Mesodermal cell (in vitro differentiated cells): ENCODE results near the gene FBXO3. TPM values are rescaled to one million over a fixed set of nuclear protein-coding genes. Genes with fewer than 3 reads are reported as not detected.
A peak's percentile ranks its signal among the peaks of the same experiment; 100 is the strongest.
"Not testable (repeated sequence)": the region's sequence is repeated elsewhere in the genome, so short reads cannot be mapped to it uniquely, and the experiment has no call there.

Source experiments
- H3K27ac ChIP-seq: 2 replicates; pipeline ENCODE4 v1.7.0; 2013; ENCODE audit warnings: mild to moderate bottlenecking, low read depth, low read length, moderate library complexity; ENCODE audit not compliant: severe bottlenecking
- H3K36me3 ChIP-seq: 2 replicates; pipeline ENCODE4 v1.7.1; 2013; ENCODE audit warnings: mild to moderate bottlenecking, low read length, moderate library complexity; ENCODE audit not compliant: control insufficient read depth, insufficient read depth
- H3K4me1 ChIP-seq: one replicate; pipeline ENCODE4 v1.7.1; 2013; ENCODE audit warnings: mild to moderate bottlenecking, low read length; ENCODE audit not compliant: insufficient read depth, control insufficient read depth, poor library complexity, severe bottlenecking
- H3K4me3 ChIP-seq: 2 replicates; pipeline ENCODE4 v1.7.0; 2013; ENCODE audit warnings: low read length, control low read depth, mild to moderate bottlenecking; ENCODE audit not compliant: insufficient read depth, poor library complexity, severe bottlenecking; ENCODE audit errors: extremely low read depth
- H3K9me3 ChIP-seq: 2 replicates; pipeline ENCODE4 v1.7.1; 2013; ENCODE audit warnings: mild to moderate bottlenecking, low read length, moderate library complexity; ENCODE audit not compliant: control insufficient read depth
- WGBS, 2 experiments: methylation state at CpG; one replicate each; pipeline ENCODE4 v1.1.5; 2013; ENCODE audit warnings: missing lambda C conversion rate in 2 of 2; ENCODE audit not compliant: insufficient coverage in 2 of 2; 5-methylcytosine and 5-hydroxymethylcytosine counted together
- polyA plus RNA-seq, 2 experiments: library from polyadenylated mRNA; stranded (reverse); fragments of 50-300 nt; gene quantifications; one replicate each; pipeline ENCODE4 v1.2.3, GENCODE V29; 2013

The FBXO3 gene, protein sequence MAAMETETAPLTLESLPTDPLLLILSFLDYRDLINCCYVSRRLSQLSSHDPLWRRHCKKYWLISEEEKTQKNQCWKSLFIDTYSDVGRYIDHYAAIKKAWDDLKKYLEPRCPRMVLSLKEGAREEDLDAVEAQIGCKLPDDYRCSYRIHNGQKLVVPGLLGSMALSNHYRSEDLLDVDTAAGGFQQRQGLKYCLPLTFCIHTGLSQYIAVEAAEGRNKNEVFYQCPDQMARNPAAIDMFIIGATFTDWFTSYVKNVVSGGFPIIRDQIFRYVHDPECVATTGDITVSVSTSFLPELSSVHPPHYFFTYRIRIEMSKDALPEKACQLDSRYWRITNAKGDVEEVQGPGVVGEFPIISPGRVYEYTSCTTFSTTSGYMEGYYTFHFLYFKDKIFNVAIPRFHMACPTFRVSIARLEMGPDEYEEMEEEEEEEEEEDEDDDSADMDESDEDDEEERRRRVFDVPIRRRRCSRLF
- 23.6 TPM for polyA plus RNA-seq (2013, experiment 1 of 2)
- polyA plus RNA-seq (2013, experiment 2 of 2), result 26.1 TPM

DNA sequence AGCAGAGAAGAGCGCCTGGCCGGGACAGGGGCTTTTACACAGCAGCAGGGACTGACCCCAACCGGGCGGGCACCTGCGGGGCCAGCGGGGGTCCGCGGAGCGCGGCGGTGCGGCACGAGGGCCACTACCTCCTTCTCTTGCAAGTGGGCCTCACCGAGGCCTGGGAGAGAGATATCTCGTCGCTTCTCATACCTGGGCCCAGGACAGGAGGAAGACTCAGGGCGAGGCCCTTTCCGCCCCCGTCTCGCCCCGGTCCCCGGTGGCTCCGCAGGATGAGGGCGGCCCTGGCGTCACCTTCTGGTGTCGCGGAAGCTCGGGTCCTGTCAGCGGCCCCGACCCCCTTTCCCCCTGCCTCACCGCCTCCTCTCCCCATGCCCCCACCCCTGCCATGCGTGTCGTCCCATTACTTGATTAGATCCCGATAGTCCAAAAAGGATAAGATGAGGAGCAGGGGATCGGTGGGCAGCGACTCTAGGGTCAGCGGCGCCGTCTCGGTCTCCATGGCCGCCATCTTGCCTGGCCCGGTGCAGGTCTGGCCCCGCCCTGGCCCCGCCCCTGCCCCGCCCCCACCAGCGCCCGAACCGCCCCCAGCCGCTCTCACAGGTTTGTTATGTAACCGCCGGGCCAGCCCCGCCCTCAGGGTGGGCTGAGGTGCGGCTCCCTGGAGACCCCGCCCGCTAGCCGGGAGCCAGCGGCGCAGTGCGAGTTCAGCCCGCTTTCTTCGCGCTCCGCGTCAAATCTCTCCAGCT is at the start of gene FBXO3:
TSS of gene FBXO3 (minus strand) at position 534 of the 749 bp plus-strand sequence. CDS start at position 511, 23 bp downstream.
- Histone ChIP-seq H3K27ac (no peak within 1 kb of the TSS), H3K4me3 (peak within 1 kb of the TSS; percentile 82), H3K36me3 (no peaks in the 10 kb centered on the region), H3K4me1 (peaks cover 13% of the 10 kb centered on the region), H3K9me3 (no peaks in the 10 kb centered on the region)
- WGBS, 2 experiments, result 0 to 1% methylated on average over 33 to 39 of the region's 64 CpGs

DNA sequence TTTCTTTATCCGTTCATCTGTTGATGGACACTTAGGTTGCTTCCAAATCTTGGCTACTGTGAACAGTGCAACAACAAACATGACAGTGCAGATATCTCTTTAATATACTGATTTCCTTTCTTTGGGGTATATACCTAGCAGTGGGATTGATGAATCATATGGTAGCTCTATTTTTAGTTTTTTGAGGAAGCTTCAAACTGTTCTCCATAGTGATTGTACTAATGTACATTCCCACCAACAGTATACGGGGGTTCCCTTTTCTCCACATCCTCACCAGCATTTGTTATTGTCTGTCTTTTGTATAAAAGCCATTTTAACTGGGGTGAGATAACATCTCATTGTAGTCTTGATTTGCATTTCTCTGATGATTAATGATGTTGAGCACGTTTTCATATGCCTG is 48.7 kb upstream of the FBXO3 start:
- H3K4me3 ChIP-seq, H3K4me1 ChIP-seq, H3K36me3 ChIP-seq, H3K9me3 ChIP-seq, H3K27ac ChIP-seq: not testable (repeated sequence)
- WGBS, 2 experiments, result no CpG with 5 or more reads among the region's 3 CpGs

DNA sequence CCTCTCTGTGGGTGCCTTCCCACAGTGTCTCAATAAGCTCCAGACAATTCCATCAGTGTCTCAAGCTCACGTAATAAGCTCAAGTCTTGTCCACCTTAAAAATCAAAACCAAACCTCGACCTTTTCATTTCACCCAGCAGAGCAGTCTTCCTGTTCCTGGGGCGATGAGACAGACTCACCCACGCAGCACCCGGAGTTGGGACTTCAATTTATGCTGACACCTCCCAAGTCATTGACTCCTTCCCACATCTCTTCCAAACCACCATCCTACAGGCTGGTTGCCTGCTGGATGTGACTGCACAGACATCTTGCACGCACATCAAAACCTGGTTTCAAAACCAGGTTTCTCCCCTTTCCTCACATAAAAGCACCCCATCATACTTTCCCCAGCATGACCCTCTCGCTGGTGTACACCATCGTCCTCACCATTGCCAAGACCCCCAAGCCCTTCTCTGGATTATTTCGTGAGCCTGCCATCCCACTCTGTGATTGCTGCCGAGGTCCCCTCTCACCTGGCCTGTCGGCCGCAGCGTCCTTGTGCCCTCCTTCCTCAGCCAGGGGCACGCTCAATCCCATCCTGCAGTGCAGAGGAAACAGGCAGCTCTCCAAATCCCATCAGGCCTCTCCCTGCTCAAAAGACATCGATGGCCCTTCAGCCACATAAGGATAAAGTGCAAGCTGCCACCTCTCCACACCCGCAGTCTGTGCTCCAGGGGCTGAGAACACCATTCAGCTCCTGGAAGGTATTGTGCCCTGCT is 45.1 kb upstream of the FBXO3 start:
- Histone ChIP-seq H3K9me3 (no peaks in the 10 kb centered on the region), H3K4me3 (no peak overlapping the region)
- 81 to 82% methylated on average over 15 to 16 of the region's 16 CpGs for WGBS, 2 experiments

DNA sequence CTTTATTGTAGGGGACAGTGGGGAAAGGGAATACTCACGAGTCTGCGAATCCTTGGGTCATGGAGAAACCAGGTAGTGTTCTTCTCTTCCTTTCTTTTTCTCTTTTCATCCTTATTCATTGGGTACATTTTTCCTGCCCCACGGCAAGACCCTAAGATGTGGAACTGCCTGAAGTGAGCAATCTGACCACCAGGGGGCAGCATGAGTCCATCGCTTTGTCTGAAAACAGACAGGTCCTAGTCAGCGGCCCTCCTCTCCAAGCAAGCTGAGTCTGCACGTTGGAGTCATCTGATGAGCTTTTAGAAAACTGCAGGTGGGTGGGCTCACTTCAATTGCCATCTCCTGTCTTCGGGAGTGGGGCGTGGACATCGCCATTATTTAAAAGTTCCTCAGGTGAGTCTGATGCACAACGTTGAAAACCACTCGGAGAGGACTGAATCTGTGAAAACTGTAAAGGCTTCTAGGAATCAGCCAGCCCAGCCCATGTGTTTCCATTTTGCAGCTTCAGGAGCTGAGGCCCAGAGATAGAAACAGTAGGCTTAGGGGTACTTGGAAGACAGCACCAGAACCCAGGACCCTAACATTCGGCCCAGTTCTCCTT is 34.0 kb upstream of the FBXO3 start:
- Histone ChIP-seq H3K4me3 (no peak overlapping the region), H3K9me3 (no peaks in the 10 kb centered on the region)
- whole genome bisulfite sequencing, 2 experiments, result 24 to 28% methylated on average over 10 of the region's 12 CpGs

More for the DNA sequence above, 45.1 kb upstream of the FBXO3 start:
- H3K36me3 ChIP-seq, result no peaks in the 10 kb centered on the region
- no peaks in the 10 kb centered on the region for H3K4me1 ChIP-seq
- no peak overlapping the region for H3K27ac ChIP-seq

DNA sequence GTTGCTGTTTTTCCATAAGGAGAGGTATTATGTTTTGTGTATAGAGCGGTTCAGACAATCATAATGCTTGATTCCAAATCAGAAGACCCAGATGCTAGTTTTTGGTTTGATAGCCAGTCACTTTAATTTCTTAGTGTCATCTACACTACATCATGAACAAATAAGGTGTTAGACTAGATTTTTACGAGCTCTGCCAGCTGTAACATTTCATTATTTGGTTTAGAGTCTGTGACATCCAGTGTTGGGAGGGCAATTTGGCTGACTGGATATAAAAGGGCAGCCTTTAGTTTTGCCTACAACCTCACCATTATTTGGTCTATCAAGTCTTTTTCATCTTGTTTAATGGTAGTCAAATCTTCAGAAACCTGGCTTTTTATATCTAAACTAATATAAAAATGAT is 30.2 kb upstream of the FBXO3 start:
- H3K36me3 ChIP-seq, result no peaks in the 10 kb centered on the region
- no peak overlapping the region for H3K4me3 ChIP-seq
- no CpG with 5 or more reads among the region's 2 CpGs for WGBS, 2 experiments
- H3K27ac ChIP-seq, result no peak overlapping the region
- no peaks in the 10 kb centered on the region for H3K4me1 ChIP-seq
- H3K9me3 ChIP-seq, result no peaks in the 10 kb centered on the region

More for the DNA sequence above, 34.0 kb upstream of the FBXO3 start:
- Histone ChIP-seq H3K27ac (no peak overlapping the region), H3K4me1 (no peaks in the 10 kb centered on the region), H3K36me3 (no peaks in the 10 kb centered on the region)

DNA sequence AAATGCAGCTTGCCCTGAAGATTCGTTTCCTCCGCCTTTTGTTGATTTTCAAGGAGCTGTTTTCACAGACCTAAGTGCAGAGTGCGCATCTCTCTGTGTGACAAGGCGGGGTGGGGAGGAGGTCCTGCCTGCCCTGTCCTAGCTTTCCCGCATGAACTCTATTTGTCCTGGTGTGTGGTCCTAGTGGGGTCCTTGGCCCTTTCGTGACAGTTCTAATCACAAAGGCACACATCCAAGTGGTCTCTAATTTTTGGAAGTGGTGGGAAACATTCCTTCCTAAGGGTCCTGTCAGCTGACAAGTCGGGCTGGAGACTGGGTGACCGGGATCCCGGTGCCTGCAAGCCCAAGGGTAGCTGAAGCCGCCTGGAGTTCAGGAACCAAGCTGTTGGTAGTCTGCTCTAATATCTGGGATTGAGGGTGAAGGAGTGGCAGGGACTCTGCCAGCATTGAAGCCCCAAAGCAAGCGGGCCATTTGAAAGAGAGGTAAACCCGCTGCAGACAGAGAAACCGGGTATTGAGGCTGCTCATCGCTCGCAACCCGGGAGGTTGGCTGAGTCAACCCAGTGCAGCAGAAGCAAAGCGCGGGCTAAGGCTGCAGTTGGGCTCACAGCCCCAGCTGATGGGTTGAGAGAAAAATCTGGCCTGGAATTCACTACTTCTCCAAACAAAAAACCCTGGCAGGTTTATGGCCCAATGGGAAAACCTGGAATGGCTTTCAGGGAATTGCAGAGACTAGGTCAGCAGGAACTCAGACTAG is 28.1 kb upstream of the FBXO3 start:
- Histone ChIP-seq H3K9me3 (no peaks in the 10 kb centered on the region), H3K27ac (no peak overlapping the region), H3K4me3 (peak overlapping the region; percentile 44), H3K36me3 (no peaks in the 10 kb centered on the region), H3K4me1 (no peaks in the 10 kb centered on the region)
- 0% methylated on average over 13 to 14 of the region's 18 CpGs for WGBS, 2 experiments

DNA sequence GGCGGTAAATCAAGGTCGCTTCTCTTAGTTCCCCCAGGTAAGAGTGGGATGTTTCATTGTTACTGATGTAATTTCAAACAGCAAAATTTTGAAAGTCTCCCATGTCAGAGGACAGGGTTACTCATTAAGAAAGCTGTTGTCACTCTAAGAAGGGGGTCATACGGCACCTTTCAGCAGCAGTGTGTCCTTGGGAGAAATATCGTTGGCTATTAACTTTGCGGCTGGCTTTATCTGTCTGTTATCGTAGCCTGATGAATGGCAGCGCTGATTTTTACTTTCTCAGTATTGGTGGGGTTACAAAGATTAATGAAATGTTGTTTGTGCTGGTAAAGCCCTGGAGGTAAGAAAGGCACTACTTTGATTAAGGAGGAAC is 27.5 kb upstream of the FBXO3 start:
- Histone ChIP-seq H3K36me3 (no peaks in the 10 kb centered on the region), H3K4me1 (no peaks in the 10 kb centered on the region), H3K4me3 (peak overlapping the region; percentile 44), H3K27ac (no peak overlapping the region), H3K9me3 (no peaks in the 10 kb centered on the region)
- WGBS, 2 experiments, result 41 to 45% methylated on average over 7 of the region's 7 CpGs

DNA sequence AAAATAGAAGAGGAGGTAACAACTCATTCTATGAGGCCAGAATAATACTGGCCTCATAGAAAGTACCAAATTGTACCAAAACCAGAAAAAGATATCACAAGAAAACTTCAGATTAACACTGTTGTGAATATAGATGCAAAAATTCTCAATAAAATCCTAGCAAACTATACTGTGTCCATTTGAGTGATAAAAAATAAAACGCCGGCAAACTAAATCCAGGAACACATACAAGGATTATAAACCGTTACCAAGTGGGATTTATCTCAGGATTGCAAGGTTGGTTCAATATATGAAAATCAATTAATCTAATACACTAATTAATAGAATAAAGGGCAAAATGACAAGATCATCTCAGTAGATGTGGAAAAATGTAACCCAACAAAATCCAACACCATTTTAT is 23.6 kb upstream of the FBXO3 start:
- Histone ChIP-seq H3K27ac (no peak overlapping the region), H3K9me3 (no peaks in the 10 kb centered on the region), H3K36me3 (no peaks in the 10 kb centered on the region), H3K4me3 (no peak overlapping the region), H3K4me1 (no peaks in the 10 kb centered on the region)
- no CpG with 5 or more reads among the region's 3 CpGs for WGBS, 2 experiments

DNA sequence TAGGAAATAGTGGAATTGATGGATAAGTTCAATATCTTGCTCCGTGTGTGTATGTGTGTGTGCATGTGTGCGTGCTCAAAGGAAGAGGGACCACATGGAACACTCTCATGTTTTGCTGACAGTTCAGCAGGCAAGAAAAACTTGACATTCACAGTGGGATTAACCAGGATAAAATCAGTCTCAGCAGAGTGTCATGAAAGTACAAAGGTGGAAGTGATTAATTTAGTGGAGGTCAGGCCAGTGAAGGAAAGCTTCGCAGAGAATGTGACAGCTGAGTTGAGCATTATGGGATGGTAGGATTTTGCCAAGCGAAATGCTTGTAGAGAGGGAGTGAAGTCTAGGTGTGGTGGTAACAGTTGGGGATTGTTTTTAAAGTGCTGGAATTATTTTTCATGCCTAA is 15.7 kb upstream of the FBXO3 start:
- H3K36me3 ChIP-seq, result no peaks in the 10 kb centered on the region
- 88 to 94% methylated on average over 3 of the region's 4 CpGs for WGBS, 2 experiments
- no peaks in the 10 kb centered on the region for H3K9me3 ChIP-seq
- H3K4me3 ChIP-seq, result no peak overlapping the region
- no peak overlapping the region for H3K27ac ChIP-seq
- no peaks in the 10 kb centered on the region for H3K4me1 ChIP-seq

DNA sequence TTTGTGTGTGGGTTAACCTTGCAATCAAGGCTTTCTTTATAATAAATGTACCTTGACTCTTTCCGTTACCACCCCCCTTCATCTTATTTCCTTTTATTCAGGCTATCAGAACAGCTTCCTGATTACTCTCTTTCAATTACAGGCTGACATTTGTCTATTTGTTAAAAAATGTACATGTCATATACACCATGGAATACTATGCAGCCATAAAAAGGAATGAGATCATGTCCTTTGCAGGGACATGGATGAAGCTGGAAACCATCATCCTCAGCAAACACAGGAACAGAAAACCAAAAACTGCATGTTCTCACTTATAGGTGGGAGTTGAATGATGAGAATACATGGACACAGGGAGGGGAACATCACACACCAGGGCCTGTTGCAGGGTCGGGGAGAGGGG is 13.8 kb upstream of the FBXO3 start:
- 83% methylated on average over 1 of the region's 2 CpGs for WGBS, 2 experiments
- not testable (repeated sequence) for H3K4me1 ChIP-seq, H3K9me3 ChIP-seq, H3K27ac ChIP-seq, H3K36me3 ChIP-seq, H3K4me3 ChIP-seq
